ENCODE measurements around the gene ATP8B4. TPM values are rescaled to one million over a fixed set of nuclear protein-coding genes. Genes with fewer than 3 reads are reported as not detected.

The ATP8B4 gene
- total and polyA plus RNA-seq, 5 donors = 3.0 to 11.7 (median 5.2) TPM

DNA sequence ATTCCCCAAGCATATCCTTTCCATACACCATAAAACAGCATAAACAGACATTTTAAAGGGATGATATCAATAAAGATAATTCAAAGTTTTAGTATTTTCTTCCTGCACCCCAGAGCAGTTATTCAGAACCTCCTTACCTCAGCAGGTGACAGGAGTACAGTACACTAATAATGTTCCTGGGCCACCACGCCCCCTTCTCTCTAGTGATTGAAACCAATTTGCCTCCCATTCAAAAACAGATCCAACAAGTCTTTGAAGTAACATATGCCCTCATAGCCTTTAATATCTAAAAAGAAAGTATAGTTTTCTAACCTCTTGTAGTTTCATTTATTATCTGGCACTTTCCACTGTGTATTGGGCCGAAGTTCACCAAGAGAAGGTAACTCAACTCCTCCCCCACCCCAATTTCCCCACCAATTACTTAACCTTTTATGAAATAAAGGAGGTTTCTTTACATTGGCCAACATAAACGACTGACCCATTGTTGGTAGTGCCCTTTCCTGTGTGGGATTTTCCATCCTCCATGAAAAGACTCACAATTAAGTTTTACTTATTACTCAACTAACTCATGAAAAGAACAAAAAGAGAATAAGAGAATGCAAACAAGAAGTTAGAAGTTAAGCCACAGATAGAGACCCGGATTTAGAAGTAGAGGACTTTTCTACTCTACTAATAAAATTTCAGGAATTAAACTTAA is 5.0 kb upstream of the ATP8B4 start:
- H3K27me3 ChIP-seq (ENCODE audit: control insufficient read depth, insufficient read depth) = no peaks in the 10 kb centered on the region
- DNase-seq = no peak
- H3K4me1 ChIP-seq (ENCODE audit: control insufficient read depth, insufficient read depth, low read length) = no peaks in the 10 kb centered on the region
- 79% methylated on average over 4 of the region's 4 CpGs for WGBS
- no peak overlapping the region for H3K4me3 ChIP-seq (ENCODE audit: low read length)
- no peak overlapping the region for H3K27ac ChIP-seq (ENCODE audit: low read length)
- intact Hi-C loops (cut with DNase I) = no loop called here
- ATAC-seq = no peak
- H3K9me3 ChIP-seq (ENCODE audit: control insufficient read depth, low read length) = no peaks in the 10 kb centered on the region

DNA sequence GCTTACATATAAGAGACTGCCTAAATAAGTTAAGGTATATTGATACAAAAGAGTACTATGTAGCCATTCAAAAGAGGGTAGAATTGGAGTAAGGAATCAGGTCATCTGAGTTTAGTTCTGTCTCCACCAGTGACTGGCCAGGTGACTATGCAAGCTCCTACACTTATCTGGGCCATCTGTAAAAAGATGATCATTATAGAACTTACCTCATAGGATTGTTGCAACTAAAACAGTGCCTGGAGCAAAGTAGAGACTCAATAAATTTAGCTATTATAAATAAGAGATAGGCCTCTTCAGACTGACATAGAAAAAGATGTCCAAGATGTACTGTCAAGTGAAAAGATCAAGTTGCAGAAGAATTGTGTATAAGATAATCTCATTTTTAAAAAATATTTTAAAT is 1.7 kb upstream of the ATP8B4 start:
- no peaks in the 10 kb centered on the region for H3K9me3 ChIP-seq (ENCODE audit: control insufficient read depth, low read length)
- no peak for ATAC-seq
- H3K4me1 ChIP-seq (ENCODE audit: control insufficient read depth, insufficient read depth, low read length) = no peaks in the 10 kb centered on the region
- no peak overlapping the region for H3K4me3 ChIP-seq (ENCODE audit: low read length)
- intact Hi-C loops (cut with DNase I) = no loop called here
- no peaks in the 10 kb centered on the region for H3K27me3 ChIP-seq (ENCODE audit: control insufficient read depth, insufficient read depth)
- no peak overlapping the region for H3K27ac ChIP-seq (ENCODE audit: low read length)
- DNase-seq = no peak

DNA sequence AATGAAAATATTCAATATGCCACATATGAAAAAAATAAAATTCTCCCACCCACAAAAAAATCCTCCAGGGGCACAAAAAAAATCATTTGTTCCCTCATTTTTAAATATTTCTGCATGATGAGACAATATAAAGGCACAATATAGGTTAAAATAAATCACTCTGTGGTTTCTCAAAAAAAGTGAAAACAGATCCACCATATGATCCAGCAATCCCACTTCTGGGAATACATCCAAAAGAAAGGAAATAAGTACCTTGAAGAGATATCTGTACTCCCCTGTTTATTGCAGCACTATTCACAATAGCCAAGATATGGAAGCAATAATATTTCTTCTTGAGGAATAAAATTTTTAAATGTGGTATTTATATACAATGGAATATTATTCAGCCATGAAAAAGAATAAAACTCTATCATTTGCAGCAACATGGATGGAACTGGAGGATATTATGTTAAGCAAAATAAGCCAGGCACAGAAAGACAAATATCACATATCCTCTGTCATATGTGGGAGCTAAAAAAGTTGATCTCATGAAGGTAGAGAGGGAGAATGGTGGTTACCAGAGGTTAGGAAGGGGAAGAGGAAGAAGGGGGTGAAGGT is 1.5 kb downstream of the ATP8B4 start:
- no peak overlapping the region for H3K4me3 ChIP-seq (ENCODE audit: low read length)
- no peak for ATAC-seq
- intact Hi-C loops (cut with DNase I) = no loop called here

DNA sequence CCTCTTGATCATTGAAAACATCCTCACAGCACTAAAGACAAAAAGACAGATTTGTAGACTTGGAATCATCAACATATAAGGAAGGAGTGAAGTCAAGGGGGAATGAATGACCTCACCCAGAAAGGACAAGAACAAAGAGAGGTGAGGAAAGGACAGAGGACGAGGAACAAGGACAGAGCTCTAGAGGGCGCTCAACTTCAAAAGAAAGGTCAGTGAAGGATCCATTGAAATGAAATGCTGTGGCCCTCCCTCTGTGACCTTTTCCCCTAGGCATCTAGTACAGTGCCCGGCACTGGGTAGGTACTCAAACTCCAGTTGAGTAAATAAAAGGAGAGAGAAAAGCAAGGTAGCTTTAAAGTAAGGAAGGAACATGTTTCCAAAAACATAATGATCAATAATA is 2.6 kb downstream of the ATP8B4 start:
- Histone ChIP-seq H3K27me3 (ENCODE audit: control insufficient read depth, insufficient read depth) (no peaks in the 10 kb centered on the region), H3K27ac (ENCODE audit: low read length) (no peak overlapping the region), H3K9me3 (ENCODE audit: control insufficient read depth, low read length) (no peaks in the 10 kb centered on the region), H3K4me3 (ENCODE audit: low read length) (no peak overlapping the region), H3K4me1 (ENCODE audit: control insufficient read depth, insufficient read depth, low read length) (no peaks in the 10 kb centered on the region)
- intact Hi-C loops (cut with DNase I) = no loop called here
- 29% methylated on average over 3 of the region's 3 CpGs for WGBS
- DNase-seq (no peak), ATAC-seq (peak in 1 of 2 donors; percentile 26)

More for the DNA sequence above, 1.5 kb downstream of the ATP8B4 start:
- H3K27me3 ChIP-seq (ENCODE audit: control insufficient read depth, insufficient read depth) = no peaks in the 10 kb centered on the region
- DNase-seq = no peak
- no peaks in the 10 kb centered on the region for H3K4me1 ChIP-seq (ENCODE audit: control insufficient read depth, insufficient read depth, low read length)
- H3K9me3 ChIP-seq (ENCODE audit: control insufficient read depth, low read length) = no peaks in the 10 kb centered on the region
- H3K27ac ChIP-seq (ENCODE audit: low read length) = no peak overlapping the region

DNA sequence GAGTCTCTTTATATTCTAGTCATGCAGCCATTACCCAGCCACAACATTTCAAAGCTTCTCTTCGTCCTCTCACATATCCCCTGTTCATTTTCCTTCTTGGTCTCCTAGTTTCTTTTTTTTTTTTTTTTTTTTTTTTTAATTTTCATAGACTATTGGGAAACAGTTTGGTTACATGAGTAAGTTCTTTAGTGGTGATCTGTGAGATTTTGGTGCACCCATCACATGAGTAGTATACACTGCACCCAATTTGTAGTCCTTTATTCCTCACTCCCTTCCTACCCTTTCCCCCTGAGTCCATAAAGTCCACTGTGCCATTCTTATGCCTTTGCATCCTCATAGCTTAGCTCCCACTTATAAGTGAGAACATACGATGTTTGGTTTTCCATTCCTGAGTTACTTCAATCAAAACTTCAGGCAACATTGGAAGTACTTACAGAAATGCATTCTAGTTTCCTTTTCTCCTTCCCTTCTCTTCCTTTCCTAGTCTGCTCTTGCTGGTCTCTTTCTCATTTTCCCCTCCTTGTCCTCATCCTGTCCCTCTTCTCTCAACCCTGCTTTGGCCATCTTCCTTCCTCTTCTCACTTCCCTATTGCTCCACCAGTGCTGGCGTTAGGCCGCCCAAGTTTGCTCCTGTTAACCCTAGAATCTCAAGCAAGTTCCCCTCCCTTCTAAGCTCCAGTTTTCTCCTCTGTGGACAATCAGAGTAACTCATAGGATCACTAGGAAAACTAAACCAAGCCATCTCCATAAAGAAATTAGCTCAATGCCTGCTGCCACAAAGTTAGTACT is 4.8 kb downstream of the ATP8B4 start:
- H3K4me1 ChIP-seq (ENCODE audit: control insufficient read depth, insufficient read depth, low read length) = no peaks in the 10 kb centered on the region
- ATAC-seq = peak; percentile 47 to 59
- no peaks in the 10 kb centered on the region for H3K27me3 ChIP-seq (ENCODE audit: control insufficient read depth, insufficient read depth)
- 66% methylated on average over 4 of the region's 4 CpGs for WGBS
- intact Hi-C loops (cut with DNase I) = no loop called here
- H3K27ac ChIP-seq (ENCODE audit: low read length) = no peak overlapping the region
- H3K4me3 ChIP-seq (ENCODE audit: low read length) = no peak overlapping the region
- DNase-seq = peak in 1 of 3 donors; percentile 68
- H3K9me3 ChIP-seq (ENCODE audit: control insufficient read depth, low read length) = no peaks in the 10 kb centered on the region

DNA sequence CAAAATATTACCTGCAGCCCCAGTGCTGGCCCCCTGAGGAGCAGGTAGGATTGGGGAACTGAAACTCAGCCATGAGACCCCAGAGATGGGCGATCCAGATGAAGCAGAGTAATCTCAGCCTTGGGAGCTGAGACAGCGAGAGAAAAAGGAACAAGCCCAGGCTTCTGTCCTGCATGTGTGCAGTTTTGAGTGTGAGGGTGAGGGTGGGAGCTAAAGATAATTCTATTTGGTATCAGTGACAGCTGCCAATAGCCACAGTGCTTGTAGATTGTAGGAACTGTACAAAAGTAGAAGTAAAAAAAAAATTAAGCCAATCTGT is 5.9 kb downstream of the ATP8B4 start:
- Histone ChIP-seq H3K4me3 (ENCODE audit: low read length) (no peak overlapping the region), H3K4me1 (ENCODE audit: control insufficient read depth, insufficient read depth, low read length) (no peaks in the 10 kb centered on the region), H3K9me3 (ENCODE audit: control insufficient read depth, low read length) (no peaks in the 10 kb centered on the region), H3K27me3 (ENCODE audit: control insufficient read depth, insufficient read depth) (no peaks in the 10 kb centered on the region), H3K27ac (ENCODE audit: low read length) (no peak overlapping the region)
- intact Hi-C loops (cut with DNase I) = no loop called here
- peak; percentile 26 to 31 for ATAC-seq
- 75% methylated on average over 2 of the region's 2 CpGs for WGBS
- DNase-seq = no peak

DNA sequence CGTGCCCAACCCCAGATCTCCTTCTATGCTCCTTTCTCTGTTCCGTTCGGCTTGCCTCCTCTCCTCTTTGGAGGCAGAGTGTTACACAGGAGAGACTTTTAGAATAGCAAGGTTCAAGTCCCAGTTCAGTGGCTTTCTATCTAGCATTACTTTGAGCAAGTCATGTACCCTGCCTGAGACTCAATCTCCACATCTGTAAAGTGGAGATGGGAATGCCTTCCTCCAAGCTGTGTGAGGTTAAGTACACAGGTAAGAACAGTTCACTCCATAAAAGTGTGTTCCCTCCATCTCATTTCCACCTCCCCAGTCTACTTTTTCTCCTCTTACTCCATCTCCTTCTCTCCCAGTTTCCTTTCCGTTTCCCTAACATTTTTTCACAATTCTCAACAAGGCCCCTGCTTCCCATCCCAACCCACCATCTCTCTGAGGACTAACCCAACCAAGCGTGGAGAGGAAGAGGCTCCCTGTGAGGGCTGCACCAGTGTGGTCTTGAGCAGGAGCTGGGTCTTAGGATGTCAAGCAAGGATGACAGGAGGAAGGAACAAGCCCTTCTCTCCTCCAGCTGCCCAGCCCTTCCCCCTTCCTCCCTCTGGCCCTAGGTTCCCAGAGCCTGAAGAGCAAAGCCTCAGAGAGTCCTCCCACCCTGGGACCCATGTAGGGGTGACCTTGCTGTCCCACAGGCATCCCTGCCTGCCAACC is 6.4 kb downstream of the ATP8B4 start:
- intact Hi-C loops (cut with DNase I) = no loop called here
- no peak overlapping the region for H3K27ac ChIP-seq (ENCODE audit: low read length)
- no peaks in the 10 kb centered on the region for H3K4me1 ChIP-seq (ENCODE audit: control insufficient read depth, insufficient read depth, low read length)
- WGBS = 69% methylated on average over 5 of the region's 5 CpGs
- DNase-seq (peak in 1 of 3 donors; percentile 55), ATAC-seq (peak; percentile 34 to 47)
- no peaks in the 10 kb centered on the region for H3K9me3 ChIP-seq (ENCODE audit: control insufficient read depth, low read length)
- no peak overlapping the region for H3K4me3 ChIP-seq (ENCODE audit: low read length)
- H3K27me3 ChIP-seq (ENCODE audit: control insufficient read depth, insufficient read depth) = no peaks in the 10 kb centered on the region

DNA sequence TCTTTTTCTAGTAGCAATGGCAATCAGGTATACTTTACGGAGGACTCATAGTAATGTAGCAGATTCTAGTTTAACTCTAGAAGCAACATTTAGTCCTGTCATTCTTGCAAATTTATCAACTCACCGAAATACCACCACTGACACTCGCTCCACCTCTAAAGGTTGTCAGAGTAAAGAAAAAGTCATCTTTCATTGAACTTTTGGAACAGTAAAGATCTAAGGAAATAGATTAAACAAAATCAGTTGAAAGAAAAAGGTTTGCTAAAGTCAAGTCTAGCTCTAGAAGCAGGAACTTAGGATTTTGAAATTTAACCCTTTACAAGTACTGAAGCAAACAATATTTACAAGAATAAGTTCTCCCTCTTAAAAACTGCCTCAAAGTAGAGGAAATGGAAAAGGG is 8.7 kb downstream of the ATP8B4 start:
- no peak for ATAC-seq
- no peak overlapping the region for H3K27ac ChIP-seq (ENCODE audit: low read length)
- intact Hi-C loops (cut with DNase I) = no loop called here

DNA sequence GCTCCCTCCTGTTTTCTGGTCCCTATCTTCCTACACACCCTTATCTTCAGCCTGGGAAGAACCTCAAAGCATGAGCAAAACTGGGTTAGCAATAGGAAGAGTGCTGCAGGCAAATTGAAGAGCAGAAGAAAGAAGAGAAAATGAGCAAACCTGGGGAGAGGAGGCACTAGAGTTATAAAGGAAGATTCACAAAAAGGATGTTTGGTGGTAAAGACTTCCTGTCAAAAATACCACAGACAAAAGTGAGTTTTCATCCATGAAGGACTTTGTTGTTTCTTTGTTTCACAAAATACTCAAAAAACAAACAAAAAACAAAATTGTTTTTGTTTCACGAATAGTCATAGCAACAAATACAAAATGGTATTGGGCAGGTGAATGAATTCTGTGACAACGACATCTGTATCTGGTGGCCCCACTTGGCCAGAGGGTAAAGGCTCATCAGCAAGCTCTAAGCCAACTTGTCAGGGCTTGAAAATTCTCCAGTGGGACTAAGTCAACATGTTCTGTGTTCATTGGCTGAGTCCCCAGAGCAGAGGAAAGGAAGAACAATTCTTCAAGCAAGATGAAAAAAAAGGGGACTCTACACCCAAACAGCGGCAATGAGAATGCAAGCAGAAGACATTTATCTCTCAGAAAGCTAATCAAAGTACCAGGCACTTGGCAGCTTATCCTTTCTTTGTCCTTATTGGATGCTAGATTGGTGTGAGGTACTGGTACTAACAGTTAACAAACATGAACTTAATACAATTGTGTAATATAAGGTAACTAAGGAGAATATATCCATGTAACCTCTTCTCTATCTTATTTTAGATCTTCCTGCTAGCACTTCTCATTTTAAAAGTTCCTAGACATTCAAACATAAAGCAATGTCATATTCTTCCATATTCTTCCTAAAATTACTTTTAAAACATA is 9.7 kb downstream of the ATP8B4 start:
- Histone ChIP-seq H3K27ac (ENCODE audit: low read length) (no peak overlapping the region), H3K4me3 (ENCODE audit: low read length) (no peak overlapping the region), H3K4me1 (ENCODE audit: control insufficient read depth, insufficient read depth, low read length) (no peaks in the 10 kb centered on the region), H3K9me3 (ENCODE audit: control insufficient read depth, low read length) (no peaks in the 10 kb centered on the region), H3K27me3 (ENCODE audit: control insufficient read depth, insufficient read depth) (no peaks in the 10 kb centered on the region)
- ATAC-seq = peak; percentile 53 to 67
- 33% methylated on average over 3 of the region's 3 CpGs for WGBS
- DNase-seq = no peak
- intact Hi-C loops (cut with DNase I) = no loop called here

More for the DNA sequence above, 8.7 kb downstream of the ATP8B4 start:
- WGBS = 80% methylated on average over 3 of the region's 3 CpGs
- H3K27me3 ChIP-seq (ENCODE audit: control insufficient read depth, insufficient read depth) = no peaks in the 10 kb centered on the region
- H3K4me3 ChIP-seq (ENCODE audit: low read length) = no peak overlapping the region
- no peaks in the 10 kb centered on the region for H3K4me1 ChIP-seq (ENCODE audit: control insufficient read depth, insufficient read depth, low read length)
- DNase-seq = no peak
- H3K9me3 ChIP-seq (ENCODE audit: control insufficient read depth, low read length) = no peaks in the 10 kb centered on the region

DNA sequence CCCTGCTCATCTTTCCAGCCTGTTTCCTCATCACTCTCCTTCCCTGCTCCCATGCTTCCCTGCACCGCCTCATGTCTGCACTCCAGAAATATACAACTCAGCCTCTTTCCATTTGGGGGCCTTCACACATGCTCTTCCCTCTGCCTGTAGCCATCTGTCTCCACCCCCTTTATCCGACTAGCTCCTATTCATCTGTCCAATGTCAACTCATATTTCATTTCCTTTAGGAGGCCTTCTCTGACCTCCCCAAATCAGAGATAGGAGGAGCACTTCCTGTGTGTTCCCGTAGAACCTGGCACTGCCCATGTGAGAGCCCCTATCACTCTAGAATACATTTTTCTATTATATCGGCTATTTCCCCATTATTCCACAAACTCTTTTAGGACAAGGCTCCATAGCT is 10.6 kb downstream of the ATP8B4 start:
- Histone ChIP-seq H3K4me1 (ENCODE audit: control insufficient read depth, insufficient read depth, low read length) (no peaks in the 10 kb centered on the region), H3K4me3 (ENCODE audit: low read length) (no peak overlapping the region), H3K27me3 (ENCODE audit: control insufficient read depth, insufficient read depth) (no peaks in the 10 kb centered on the region), H3K27ac (ENCODE audit: low read length) (no peak overlapping the region), H3K9me3 (ENCODE audit: control insufficient read depth, low read length) (no peaks in the 10 kb centered on the region)
- ATAC-seq (peak; percentile 32 to 50), DNase-seq (no peak)
- intact Hi-C loops (cut with DNase I) = no loop called here
- 46% methylated on average over 4 of the region's 4 CpGs for WGBS

Data from right cardiac atrium (tissue), 5 donors.